Measurements from ENCODE around the gene KAZALD1. TPM values are rescaled to one million over a fixed set of nuclear protein-coding genes. Genes with fewer than 3 reads are reported as not detected.

KAZALD1 gene
- total RNA-seq, 1 experiment from 2014 or later = 16.0 TPM

- no TSS peak for BruUV-seq (replicated peaks)
- Histone ChIP-seq H3K9ac (ENCODE audit: low read length) (peak overlapping the region; percentile 87), H3K79me2 (ENCODE audit: insufficient read depth, low read length) (peaks cover 12% of the 10 kb centered on the region), H3K4me1 (ENCODE audit: control insufficient read depth in 1 of 2, insufficient read depth in 2 of 2, low read length in 2 of 2) (peaks cover 32 to 56% of the 10 kb centered on the region in 2 experiments), H3K9me3 (ENCODE audit: control insufficient read depth in 1 of 2, insufficient read depth in 1 of 2, low read depth in 1 of 2, low read length in 2 of 2) (no peaks in the 10 kb centered on the region), H3K4me2 (ENCODE audit: low read length) (peak overlapping the region; percentile 96), H4K20me1 (ENCODE audit: insufficient read depth) (no peaks in the 10 kb centered on the region), H3K4me3 (replicated peaks in 1 of 2; ENCODE audit: low read depth in 1 of 2, low read length in 2 of 2) (peak overlapping the region; percentile 67 to 87), H3K36me3 (ENCODE audit: control insufficient read depth in 1 of 2, insufficient read depth in 2 of 2, low read length in 2 of 2) (peaks cover 6 to 11% of the 10 kb centered on the region in 2 experiments; a peak in 3 of 4 replicates), H3K9me2 (ENCODE audit: insufficient read depth) (no peaks in the 10 kb centered on the region), H2AFZ (ENCODE audit: low read depth, low read length, poor library complexity, severe bottlenecking) (no peak overlapping the region), H3K27ac (ENCODE audit: low read depth, low read length) (no peak overlapping the region; the same call in 1 of the 2 replicates), H3K27me3 (ENCODE audit: insufficient read depth, low read length) (no peaks in the 10 kb centered on the region)
- ATAC-seq = peak; percentile 0; the same call in 1 of the 2 replicates
- DNase-seq (ENCODE audit: low read depth, low spot score) = no peak
- intact Hi-C loops (cut with micrococcal nuclease) = no loop called here
- TF ChIP-seq JUND (IDR thresholded peaks at IDR 0.05) (no peak), RAD21 (IDR thresholded peaks at IDR 0.05; ENCODE audit: low read depth) (no peak), CTCF (IDR thresholded peaks at IDR 0.05 in 2 of 3, conservative IDR thresholded peaks at IDR 0.05 in 1 of 3; ENCODE audit: borderline replicate concordance in 1 of 3, insufficient read depth in 1 of 3, low read depth in 2 of 3, low read length in 2 of 3) (no peak), ZNF274 (IDR thresholded peaks at IDR 0.05; ENCODE audit: low read depth, low read length) (no peak), ELF1 (IDR thresholded peaks at IDR 0.05; ENCODE audit: borderline replicate concordance, low read depth) (no peak), POLR2AphosphoS5 (IDR thresholded peaks at IDR 0.05; ENCODE audit: low read depth, low read length) (peak; percentile 69; the same call in 1 of the 2 replicates), CEBPB (IDR thresholded peaks at IDR 0.05; ENCODE audit: low read depth) (no peak), ZBTB33 (IDR thresholded peaks at IDR 0.05; ENCODE audit: extremely low read depth, insufficient replicate concordance, low read length) (no peak), EZH2 (IDR thresholded peaks at IDR 0.05) (no peak)
- RAD21 ChIA-PET (ENCODE audit: low non-redundant PET in 1 of 2, low total read pairs in 2 of 2, uncharacterized antibody in 2 of 2, unreplicated experiment in 2 of 2) = interaction anchor here in 1 of 2 experiments (1.3 kb wide), 1 partner anchor 16 kb away, joined by 5 read pairs; no protein-coding TSS in a partner anchor
- POLR2A ChIA-PET = interaction anchor here (0.9 to 2.0 kb wide), 10 partner anchors 10 to 112 kb away, joined by 3 to 12 read pairs (median 4); no protein-coding TSS in a partner anchor
- CTCF ChIA-PET = interaction anchor here (0.6 to 5.8 kb wide), 17 partner anchors 11 to 111 kb away, joined by 3 to 71 read pairs (median 6); partner anchors contain the start of gene KAZALD1
Measured at GRCh38 chr10:101030496-101031127, 31.2 kb upstream of the KAZALD1 start.

Measured in HCT116 (cell line).